ENCODE measurements around the gene RLF. TPM values are rescaled to one million over a fixed set of nuclear protein-coding genes. Genes with fewer than 3 reads are reported as not detected.

The RLF gene
- total RNA-seq, 1 donor from 2014 or later = 16.9 TPM

Small RNA genes lying within 50 kb of the gene (small RNA-seq; reads per million reads assigned to genes)
- gene RNU6-1237P = not detected

Other genes with a start within 250 kb of the RLF start
- gene MFSD2A, start 206.2 kb upstream of the RLF start, total RNA-seq = 56.0 TPM
- gene CAP1, start 120.7 kb upstream of the RLF start, total RNA-seq = 206 TPM
- gene PPT1, start 64.1 kb upstream of the RLF start, total RNA-seq = 58.7 TPM
- not detected for gene TMCO2, start 86.5 kb downstream of the RLF start, total RNA-seq
- gene ZMPSTE24, start 96.8 kb downstream of the RLF start, total RNA-seq = 25.5 TPM
- 7.1 TPM for gene COL9A2, start 155.9 kb downstream of the RLF start, total RNA-seq
- 24.8 TPM for gene SMAP2, start 212.3 kb downstream of the RLF start, total RNA-seq